ENCODE measurements around the gene LRP1B.

Gene LRP1B

GRCh38 chr2:141633132-141633531, 497.7 kb downstream of the LRP1B start:
- no peak for TF ChIP-seq CTCF (conservative IDR thresholded peaks at IDR 0.05)
- no peak overlapping the region for H3K27ac ChIP-seq

- no peak overlapping the region for H3K27ac ChIP-seq
- no peak for TF ChIP-seq CTCF (conservative IDR thresholded peaks at IDR 0.05)
Measured at GRCh38 chr2:141630407-141630930, 500.3 kb downstream of the LRP1B start.

- no peak for TF ChIP-seq CTCF (conservative IDR thresholded peaks at IDR 0.05)
- no peak overlapping the region for H3K27ac ChIP-seq
Measured at GRCh38 chr2:141620372-141620771, 510.4 kb downstream of the LRP1B start.

- TF ChIP-seq CTCF (conservative IDR thresholded peaks at IDR 0.05), result no peak
- no peak overlapping the region for H3K27ac ChIP-seq
Measured at GRCh38 chr2:141618457-141618856, 512.4 kb downstream of the LRP1B start.

GRCh38 chr2:141611981-141612380, 518.8 kb downstream of the LRP1B start:
- no peak for TF ChIP-seq CTCF (conservative IDR thresholded peaks at IDR 0.05)
- H3K27ac ChIP-seq, result peak overlapping the region; percentile 55

- TF ChIP-seq CTCF (conservative IDR thresholded peaks at IDR 0.05), result no peak
- H3K27ac ChIP-seq, result peak overlapping the region; percentile 55
Measured at GRCh38 chr2:141611176-141611571, 519.6 kb downstream of the LRP1B start.

- TF ChIP-seq CTCF (conservative IDR thresholded peaks at IDR 0.05), result no peak
- H3K27ac ChIP-seq, result peak overlapping the region; percentile 55
Measured at GRCh38 chr2:141610564-141611175, 520.1 kb downstream of the LRP1B start.
